ENCODE data around the gene SLITRK5.

The SLITRK5 gene

GRCh38 chr13:87698268-87698667 lies 27.1 kb downstream of the SLITRK5 start:
- no peak for DNase-seq (ENCODE audit: extremely low read depth in 1 of 2, low read depth in 1 of 2)

GRCh38 chr13:87709947-87710346 lies 38.8 kb downstream of the SLITRK5 start:
- DNase-seq (ENCODE audit: extremely low read depth in 1 of 2, low read depth in 1 of 2) = no peak

- no peak for DNase-seq (ENCODE audit: extremely low read depth in 1 of 2, low read depth in 1 of 2)
Observed at GRCh38 chr13:87712012-87712411, 40.8 kb downstream of the SLITRK5 start.

Measured in stimulated activated CD8-positive, alpha-beta memory T cell treated with anti-CD3 and anti-CD28 coated beads, Interleukin-7, amount 100 ng/mL, for 48 hours (primary cell).